OCI-LY3 (cell line): ENCODE data around the gene GATAD1.
"Not testable (repeated sequence)": the region's sequence is repeated elsewhere in the genome, so short reads cannot be mapped to it uniquely, and the experiment has no call there.

Experiments
- EZH2phosphoT487 ChIP-seq: fragments of 200-600 bp; shearing (Covaris generic); IDR thresholded peaks from 2 replicates; pipeline ENCODE4 v1.6.1; 2018; ENCODE audit warnings: antibody characterized with exemption, mixed run types, low read depth
- TF ChIP-seq, protein P1 (sequence below): fragments of 200-600, 300-600 bp; sonication (generic); IDR thresholded peaks from 2 replicates; pipeline ENCODE4 v1.5.1; 2014; ENCODE audit warnings: antibody characterized with exemption, low read length, low read depth

- TF ChIP-seq, protein P1, sequence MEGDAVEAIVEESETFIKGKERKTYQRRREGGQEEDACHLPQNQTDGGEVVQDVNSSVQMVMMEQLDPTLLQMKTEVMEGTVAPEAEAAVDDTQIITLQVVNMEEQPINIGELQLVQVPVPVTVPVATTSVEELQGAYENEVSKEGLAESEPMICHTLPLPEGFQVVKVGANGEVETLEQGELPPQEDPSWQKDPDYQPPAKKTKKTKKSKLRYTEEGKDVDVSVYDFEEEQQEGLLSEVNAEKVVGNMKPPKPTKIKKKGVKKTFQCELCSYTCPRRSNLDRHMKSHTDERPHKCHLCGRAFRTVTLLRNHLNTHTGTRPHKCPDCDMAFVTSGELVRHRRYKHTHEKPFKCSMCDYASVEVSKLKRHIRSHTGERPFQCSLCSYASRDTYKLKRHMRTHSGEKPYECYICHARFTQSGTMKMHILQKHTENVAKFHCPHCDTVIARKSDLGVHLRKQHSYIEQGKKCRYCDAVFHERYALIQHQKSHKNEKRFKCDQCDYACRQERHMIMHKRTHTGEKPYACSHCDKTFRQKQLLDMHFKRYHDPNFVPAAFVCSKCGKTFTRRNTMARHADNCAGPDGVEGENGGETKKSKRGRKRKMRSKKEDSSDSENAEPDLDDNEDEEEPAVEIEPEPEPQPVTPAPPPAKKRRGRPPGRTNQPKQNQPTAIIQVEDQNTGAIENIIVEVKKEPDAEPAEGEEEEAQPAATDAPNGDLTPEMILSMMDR: not testable (repeated sequence)
- not testable (repeated sequence) for TF ChIP-seq EZH2phosphoT487
Measured at GRCh38 chr7:92475851-92476590, 28.7 kb downstream of the GATAD1 start.
